HG02642 (cell line): ENCODE results near the gene FAM193B.
"Not testable (repeated sequence)": the region's sequence is repeated elsewhere in the genome, so short reads cannot be mapped to it uniquely, and the experiment has no call there.

Experiments
- ATAC-seq: cut with Tn5 transposase; IDR thresholded peaks from one replicate; pipeline ENCODE4 v1.9.1; 2021; ENCODE audit warnings: mild to moderate bottlenecking; ENCODE audit not compliant: unreplicated experiment, poor library complexity

Gene FAM193B

DNA sequence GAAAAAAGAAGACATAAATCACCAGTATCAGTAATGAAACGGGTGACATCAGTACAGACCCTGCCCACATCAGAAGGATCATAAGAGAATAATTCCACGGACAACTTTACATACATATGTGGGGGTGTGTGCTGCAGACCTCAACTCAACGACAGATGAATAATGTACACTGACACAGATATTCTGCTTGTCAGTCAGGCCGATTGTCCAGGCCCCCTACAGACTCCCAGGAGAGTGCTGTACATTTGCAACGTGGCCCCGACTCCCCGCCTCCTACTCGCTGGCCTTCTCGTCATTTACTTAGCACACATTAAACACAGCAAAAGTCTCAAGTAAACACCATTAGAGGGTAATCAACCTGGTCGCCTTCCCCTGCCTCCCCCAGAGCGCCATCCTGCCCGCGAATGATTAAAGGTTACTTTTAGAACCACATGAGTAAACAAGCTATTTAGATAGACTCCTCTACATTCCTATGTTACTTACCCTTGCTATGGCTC is 34.1 kb upstream of the FAM193B start:
- ATAC-seq, result no peak

DNA sequence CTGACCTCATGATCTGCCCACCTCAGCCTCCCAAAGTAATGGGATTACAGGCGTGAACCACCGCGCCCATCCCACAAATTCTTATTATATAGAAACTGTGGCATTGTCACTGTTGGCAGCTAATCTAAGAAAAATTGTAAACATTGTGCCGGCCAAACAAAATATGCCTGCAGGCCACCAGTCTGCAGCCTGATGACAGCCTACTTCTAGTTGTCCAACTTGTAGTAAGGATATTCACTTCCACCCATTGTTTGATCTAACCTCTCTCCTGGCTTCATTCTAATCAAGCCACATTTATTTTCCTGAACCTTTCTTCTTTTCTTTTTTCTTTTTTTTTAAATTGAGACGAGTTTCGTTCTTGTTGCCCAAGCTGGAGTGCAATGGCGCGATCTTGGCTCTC is 24.0 kb upstream of the FAM193B start:
- no peak for ATAC-seq

DNA sequence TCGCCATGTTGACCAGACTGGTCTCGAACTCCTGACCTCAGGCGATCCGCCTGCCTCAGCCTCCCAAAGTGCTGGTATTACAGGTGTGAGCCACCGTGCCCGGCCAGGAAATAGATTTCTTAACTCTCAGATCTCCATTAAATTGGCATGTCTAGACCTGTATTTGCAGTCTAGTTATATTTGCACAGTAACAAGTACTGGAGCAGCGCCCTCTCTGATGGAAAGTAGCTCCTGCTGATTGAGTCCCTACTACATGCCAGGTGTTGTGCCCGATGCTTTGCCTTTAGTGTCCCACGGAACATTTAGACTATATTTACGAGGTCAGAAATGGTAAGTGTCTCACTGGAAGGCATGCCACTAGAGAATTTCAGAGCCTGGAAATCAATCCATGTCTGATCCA is 21.8 kb upstream of the FAM193B start:
- no peak for ATAC-seq

- ATAC-seq, result no peak
These were observed 21.1 kb upstream of the FAM193B start for GRCh38 chr5:177575488-177575887.

DNA sequence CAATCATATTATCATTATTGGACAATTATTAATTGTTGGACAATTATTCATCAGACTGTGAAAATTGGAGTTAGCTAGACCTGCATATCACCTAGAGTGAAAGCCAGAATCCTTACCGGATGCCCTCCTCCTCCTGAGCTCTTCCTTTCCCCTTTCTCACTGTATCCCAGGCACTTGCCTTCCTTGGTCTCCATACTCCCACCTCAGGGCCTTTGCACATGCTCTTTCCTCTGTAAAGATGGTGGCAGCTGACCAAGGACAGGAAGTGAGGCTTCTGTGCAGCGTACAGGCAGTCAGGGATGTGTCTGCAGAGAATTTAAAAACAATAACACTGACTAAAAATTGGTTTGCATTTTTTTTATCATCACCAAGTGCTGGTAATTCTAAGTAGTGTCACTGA is 15.5 kb upstream of the FAM193B start:
- no peak for ATAC-seq

DNA sequence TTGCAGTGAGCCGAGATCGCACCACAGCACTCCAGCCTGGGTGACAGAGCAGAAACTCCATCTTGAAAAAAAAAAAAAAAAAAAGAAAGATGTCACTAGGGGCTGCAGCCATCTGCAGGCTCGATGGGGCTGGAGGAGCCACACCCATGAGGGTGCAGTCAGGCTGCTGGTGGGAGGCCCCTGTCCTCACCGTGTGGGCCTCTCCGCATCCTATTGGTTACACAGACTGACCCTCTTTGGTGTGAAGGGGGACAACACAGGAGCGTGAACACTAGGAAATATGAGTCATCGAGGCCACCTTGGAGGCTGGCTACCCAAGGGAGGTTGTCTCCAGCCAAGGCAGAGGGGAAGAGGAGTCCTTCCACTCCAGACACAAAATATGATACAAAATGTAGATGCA is 14.0 kb upstream of the FAM193B start:
- no peak for ATAC-seq

DNA sequence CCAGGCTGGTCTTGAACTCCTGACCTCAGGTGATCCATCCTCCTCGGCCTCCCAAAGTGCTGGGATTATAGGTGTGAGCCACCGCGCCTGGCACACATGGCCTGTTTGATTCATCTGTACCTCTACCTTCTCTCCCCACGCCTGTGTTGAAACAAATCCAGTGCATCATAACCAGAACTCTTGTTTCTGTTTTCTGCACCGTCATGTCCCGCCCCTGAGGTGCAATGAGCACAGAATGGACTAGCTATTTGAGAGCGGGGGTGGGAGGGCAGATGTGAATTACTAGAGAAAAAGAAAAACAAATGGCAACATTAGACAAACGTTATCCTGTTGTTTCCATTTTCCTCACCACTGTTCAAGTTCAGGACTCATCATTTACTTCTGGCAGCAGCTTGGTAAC is 10.7 kb upstream of the FAM193B start:
- ATAC-seq, result no peak

DNA sequence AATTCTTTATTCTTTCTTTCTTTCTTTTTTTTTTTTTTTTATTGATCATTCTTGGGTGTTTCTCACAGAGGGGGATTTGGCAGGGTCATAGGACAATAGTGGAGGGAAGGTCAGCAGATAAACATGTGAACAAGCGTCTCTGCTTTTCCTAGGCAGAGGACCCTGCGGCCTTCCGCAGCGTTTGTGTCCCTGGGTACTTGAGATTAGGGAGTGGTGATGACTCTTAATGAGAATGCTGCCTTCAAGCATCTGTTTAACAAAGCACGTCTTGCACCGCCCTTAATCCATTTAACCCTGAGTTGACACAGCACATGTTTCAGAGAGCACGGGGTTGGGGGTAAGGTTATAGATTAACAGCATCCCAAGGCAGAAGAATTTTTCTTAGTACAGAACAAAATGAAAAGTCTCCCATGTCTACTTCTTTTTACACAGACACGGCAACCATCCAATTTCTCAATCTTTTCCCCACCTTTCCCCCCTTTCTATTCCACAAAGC is 5.1 kb upstream of the FAM193B start:
- ATAC-seq, result not testable (repeated sequence)

DNA sequence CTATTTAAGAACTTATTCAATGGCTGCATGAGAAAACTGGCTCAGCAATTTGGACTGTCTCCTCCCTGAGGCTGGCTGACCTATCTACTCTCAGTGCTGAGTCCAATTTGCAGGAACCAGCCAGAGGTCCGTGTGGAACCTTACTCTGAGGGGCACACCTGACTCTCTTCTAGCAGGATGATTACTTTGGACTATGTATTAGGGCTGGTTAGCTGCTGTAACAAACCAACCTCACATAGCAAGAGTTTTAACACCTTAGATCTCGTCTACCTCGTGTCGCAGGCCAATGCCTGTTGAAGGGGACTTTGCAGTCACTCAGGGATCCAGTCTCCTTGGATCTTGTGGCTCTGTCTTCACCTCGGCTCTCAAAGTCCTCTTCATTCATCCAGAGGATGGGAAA is 3.4 kb upstream of the FAM193B start:
- no peak for ATAC-seq

GRCh38 chr5:177557041-177557647 is 2.8 kb upstream of the FAM193B start:
- no peak for ATAC-seq

DNA sequence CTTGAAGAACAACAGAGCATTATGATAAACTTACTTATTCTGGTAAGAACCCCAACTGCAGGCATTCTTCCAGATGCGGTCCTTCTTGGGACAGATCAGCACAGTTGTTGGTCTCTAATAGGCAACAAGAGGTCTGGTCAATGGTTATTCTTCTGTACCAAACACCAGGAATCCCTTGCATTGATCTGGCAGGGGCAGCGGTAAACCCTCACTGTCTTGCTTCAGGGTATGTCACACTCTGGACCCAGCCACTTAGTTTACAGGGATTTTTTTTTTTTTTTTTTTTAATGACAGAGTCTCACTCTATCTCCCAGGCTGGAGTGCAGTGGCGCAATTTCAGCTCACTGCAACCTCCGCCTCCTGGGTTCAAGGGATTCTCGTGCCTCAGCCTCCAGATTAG is 1.3 kb upstream of the FAM193B start:
- no peak for ATAC-seq

DNA sequence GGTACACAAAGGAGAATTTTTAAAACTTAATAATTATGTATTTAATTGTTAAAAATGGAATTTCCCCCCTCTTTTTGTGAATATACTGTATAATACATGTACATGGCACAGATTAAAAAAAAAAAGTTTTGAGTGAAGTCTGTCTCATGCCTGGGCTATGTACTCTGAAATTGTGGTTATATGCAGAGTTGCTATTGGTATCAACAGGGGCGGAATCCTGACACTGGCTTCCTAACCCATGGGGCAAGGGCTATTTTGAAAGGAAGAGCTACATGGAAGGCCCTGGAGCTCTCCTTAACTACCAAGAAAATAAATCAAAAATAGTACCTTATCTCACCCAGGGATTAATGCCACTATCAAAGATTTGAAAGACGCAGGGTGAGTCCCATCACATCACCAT is 865 bp upstream of the FAM193B start:
- no peak for ATAC-seq

- peak; percentile 46 for ATAC-seq
These were observed 513 bp downstream of the FAM193B start for GRCh38 chr5:177553671-177554429.

DNA sequence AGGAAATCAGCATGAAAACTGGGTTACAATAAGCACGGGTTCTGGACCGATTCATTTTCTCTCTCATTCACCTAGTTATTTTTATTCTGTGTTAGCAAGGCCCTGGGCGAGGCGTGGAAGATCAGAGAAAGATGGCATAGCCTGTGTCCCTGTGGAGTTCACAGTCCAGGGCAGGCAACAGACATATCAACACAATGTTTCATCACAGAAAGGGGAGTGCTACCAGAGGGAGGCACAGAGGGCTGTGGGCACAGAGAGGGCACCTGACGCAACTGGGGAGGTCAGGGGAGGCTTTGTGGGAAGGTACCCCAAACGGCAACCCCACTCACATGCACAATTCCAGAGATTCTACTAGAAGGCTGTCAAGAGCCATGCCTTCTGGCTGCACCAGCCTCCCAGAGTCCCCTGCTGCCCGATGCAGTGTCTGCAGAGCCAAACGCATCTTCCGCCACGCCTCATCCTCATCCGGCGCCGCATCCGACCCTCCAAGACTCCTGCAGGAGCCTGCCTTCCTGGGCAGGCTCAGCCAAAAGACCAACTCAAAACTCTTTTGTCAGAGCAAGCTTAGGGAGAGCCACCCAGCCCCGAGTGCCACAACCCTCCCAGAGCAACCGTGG is 1.4 kb downstream of the FAM193B start:
- ATAC-seq, result no peak

- ATAC-seq, result no peak
These were observed 4.2 kb downstream of the FAM193B start for GRCh38 chr5:177550122-177550521.

DNA sequence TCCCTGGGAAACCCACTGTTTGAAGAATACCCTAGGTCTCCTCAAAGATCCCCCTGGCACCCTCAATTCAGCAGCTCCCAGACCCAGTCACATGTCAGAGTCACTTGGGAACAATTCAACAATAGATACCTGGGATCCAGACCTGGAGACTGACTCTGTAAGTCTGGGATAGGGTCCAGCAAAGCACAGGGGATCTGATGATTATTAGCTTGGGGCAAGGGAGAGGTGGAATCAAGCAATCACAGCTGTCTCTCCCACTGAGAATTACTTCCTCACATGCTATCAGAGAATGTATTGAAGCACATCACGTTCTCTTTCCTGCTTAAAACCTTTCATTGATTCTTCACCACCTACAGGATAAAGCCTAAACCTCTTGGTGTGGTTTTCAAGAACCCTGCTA is 5.9 kb downstream of the FAM193B start:
- ATAC-seq, result no peak

DNA sequence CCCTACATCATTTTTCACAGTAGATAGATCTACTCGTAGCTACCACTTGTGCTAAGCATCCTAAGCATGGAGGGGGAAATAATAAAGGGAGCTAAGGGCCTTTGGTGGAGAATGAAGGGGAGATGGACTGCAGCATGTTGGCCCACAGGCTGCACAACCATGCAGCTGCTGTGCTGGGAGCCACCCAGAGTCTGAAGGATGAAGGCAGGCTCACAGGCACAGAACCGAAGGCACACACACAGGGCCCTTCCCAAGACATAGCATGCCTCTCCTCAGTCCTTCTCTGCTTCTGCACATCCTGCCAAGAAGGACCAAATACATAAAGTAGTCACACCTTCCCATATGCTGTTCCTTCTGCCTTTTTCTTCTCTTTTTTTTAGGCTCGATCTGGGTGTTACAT is 6.6 kb downstream of the FAM193B start:
- no peak for ATAC-seq

GRCh38 chr5:177546258-177546741 is 8.1 kb downstream of the FAM193B start:
- no peak for ATAC-seq

DNA sequence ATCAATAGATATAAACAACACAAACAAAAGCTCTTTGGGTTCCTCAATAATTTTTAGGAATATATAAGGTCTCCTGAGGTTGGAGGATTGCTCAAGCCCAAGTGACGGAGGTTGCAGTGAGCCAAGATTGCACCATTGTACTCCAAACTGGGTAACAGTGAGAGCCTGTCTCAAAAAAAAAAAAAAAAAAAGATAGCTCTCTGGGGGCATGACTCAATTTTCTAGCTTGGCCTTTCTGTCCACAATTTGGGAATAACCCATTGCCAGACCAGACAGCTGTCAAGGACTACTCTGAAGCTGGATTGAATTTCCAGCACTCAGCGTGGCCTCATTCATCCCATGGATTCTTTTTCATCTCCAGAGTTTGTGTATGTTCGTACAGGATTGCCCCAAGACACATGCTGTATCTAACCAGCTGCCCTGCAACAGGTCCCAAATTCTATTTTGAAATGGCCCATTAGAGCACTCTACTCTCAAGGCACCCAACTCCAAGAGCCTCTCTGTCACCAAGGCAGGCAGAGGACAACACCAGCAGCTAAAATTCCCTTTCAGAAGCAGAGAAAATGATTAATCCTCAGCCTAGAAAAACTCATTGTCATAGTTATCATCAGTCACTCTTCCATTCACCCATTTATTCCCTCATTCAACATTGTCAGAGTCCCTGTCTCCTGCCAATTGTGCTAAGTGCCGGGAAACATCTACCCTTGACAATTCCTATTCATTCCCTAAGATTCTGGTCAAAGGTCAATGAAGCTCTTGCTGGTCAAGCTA is 8.7 kb downstream of the FAM193B start:
- no peak for ATAC-seq

- no peak for ATAC-seq
These were observed 11.4 kb downstream of the FAM193B start for GRCh38 chr5:177542816-177543465.
